Measurements from ENCODE around the gene FAM76B.

- TF ChIP-seq CTCF (IDR thresholded peaks at IDR 0.05) (no peak), POLR2AphosphoS5 (IDR thresholded peaks at IDR 0.05) (no peak)
Observed at GRCh38 chr11:95792700-95793099, 3.1 kb upstream of the FAM76B start.

All from prostate gland (tissue), 2 donors.